CD4-positive, alpha-beta T cell (primary cell): Measurements from ENCODE around the gene TNFRSF6B. TPM values are rescaled to one million over a fixed set of nuclear protein-coding genes. Genes with fewer than 3 reads are reported as not detected.

Experiments used
- ATAC-seq: fragments of 200-7000 bp; cut with Tn5 transposase; one replicate; pipeline ENCODE4 v1.10.0; 2022; ENCODE audit warnings: mild to moderate bottlenecking; ENCODE audit not compliant: poor library complexity
- CTCF ChIA-PET: fragments of 350-600 bp; sonication (Branson Sonifier 250); formaldehyde crosslinking; loops from one replicate; lab custom pipeline; 2021; ENCODE audit warnings: antibody characterized with exemption, inconsistent platforms; lab: Charles Lee
- POLR2A ChIA-PET: fragments of 350-600 bp; sonication (Branson Sonifier 250); formaldehyde crosslinking; loops from one replicate; lab custom pipeline; 2021; ENCODE audit warnings: antibody characterized with exemption, inconsistent platforms; lab: Charles Lee
- DNase-seq, 14 experiments: peaks; one replicate each; pipeline ENCODE4 v3.0.0-alpha.2; 2013 to 2020; ENCODE audit warnings: mixed read lengths in 2 of 14
- H3K27ac ChIP-seq, 2 donors: one replicate each; pipeline versions ENCODE4 v1.5.1 to v1.7.0; 2013; ENCODE audit warnings: low read length in 2 of 2, low read depth in 1 of 2, mild to moderate bottlenecking in 1 of 2
- H3K27me3 ChIP-seq, 2 experiments: 1 replicate in 1 of 2; 2 replicates in 1 of 2; pipeline versions ENCODE4 v1.6.1 to v1.7.0; 2013; ENCODE audit warnings: low read length in 2 of 2, control low read depth in 1 of 2, mild to moderate bottlenecking in 1 of 2, moderate library complexity in 1 of 2; ENCODE audit not compliant: insufficient read depth in 2 of 2, control insufficient read depth in 1 of 2
- H3K36me3 ChIP-seq: one replicate; pipeline ENCODE4 v1.6.1; 2013; ENCODE audit warnings: low read length, control low read depth; ENCODE audit not compliant: insufficient read depth
- H3K4me1 ChIP-seq: one replicate; pipeline ENCODE4 v1.6.1; 2013; ENCODE audit warnings: low read length, control low read depth; ENCODE audit not compliant: insufficient read depth
- H3K4me3 ChIP-seq: one replicate; pipeline ENCODE4 v1.5.1; 2013; ENCODE audit warnings: mild to moderate bottlenecking, low read length, moderate library complexity
- H3K9me3 ChIP-seq, 2 experiments: 1 replicate in 1 of 2; 2 replicates in 1 of 2; pipeline versions ENCODE4 v1.6.1 to v1.7.0; 2013; ENCODE audit warnings: low read length in 2 of 2, mild to moderate bottlenecking in 2 of 2, control low read depth in 1 of 2, moderate library complexity in 1 of 2; ENCODE audit not compliant: control insufficient read depth in 1 of 2, insufficient read depth in 1 of 2
- H3K27ac Mint-ChIP-seq: one replicate; pipeline ENCODE4 v1.8.0; 2020; ENCODE audit warnings: mixed read lengths
- H3K27me3 Mint-ChIP-seq: one replicate; pipeline ENCODE4 v1.8.0; 2021; ENCODE audit warnings: mixed read lengths
- H3K36me3 Mint-ChIP-seq: one replicate; pipeline ENCODE4 v1.8.0; 2021; ENCODE audit warnings: low read depth, mixed read lengths
- H3K4me1 Mint-ChIP-seq: one replicate; pipeline ENCODE4 v1.8.0; 2021; ENCODE audit warnings: low read depth, mixed read lengths
- H3K4me3 Mint-ChIP-seq: one replicate; pipeline ENCODE4 v1.8.0; 2020; ENCODE audit warnings: mild to moderate bottlenecking, mixed read lengths
- H3K9me3 Mint-ChIP-seq: one replicate; pipeline ENCODE4 v1.8.0; 2020; ENCODE audit warnings: mixed read lengths
- CTCF ChIP-seq: fragments of 200-600 bp; IDR thresholded peaks from one replicate; pipeline ENCODE4 v1.8.0; 2022; ENCODE audit warnings: antibody characterized with exemption, mild to moderate bottlenecking
- intact Hi-C, 2 experiments: fragments of 100-400 bp; cut with DNase I in 1 of 2; cut with micrococcal nuclease in 1 of 2; formaldehyde crosslinking; loops; one replicate each; pipeline versions ENCODE4 v1.15.1 to v1.9.0; 2023 to 2025; cut with DNase I, micrococcal nuclease
- total RNA-seq, 174 experiments: library from RNA in 2 of 174; stranded (reverse) in 2 of 174; gene quantifications; one replicate each; pipeline ENCODE4 v1.2.3 and lab custom pipeline; 2021 to 2026

TNFRSF6B gene
- total RNA-seq, 2 experiments from 2014 or later, result 2.5 to 2.6 TPM

- ChIA-PET CTCF (no interaction called here), POLR2A (interaction anchor here (1.1 to 2.2 kb wide), 4 partner anchors 12 to 43 kb away, joined by 4 to 11 read pairs (median 4); partner anchors contain the start of genes ARFRP1, LIME1, RTEL1 and ZGPAT)
- no peaks in the 10 kb centered on the region for H3K27me3 ChIP-seq
- DNase-seq, result peak in 1 of 14 experiments; percentile 18
- peak overlapping the region; percentile 74 for H3K27ac Mint-ChIP-seq
- no peaks in the 10 kb centered on the region for H3K9me3 Mint-ChIP-seq
- intact Hi-C loops, result no loop called here
- H3K36me3 ChIP-seq, result peaks cover 7% of the 10 kb centered on the region
- no peak overlapping the region for H3K27ac ChIP-seq
- peaks cover 0 to 14% of the 10 kb centered on the region in 2 experiments for H3K9me3 ChIP-seq
- no peak overlapping the region for H3K4me3 Mint-ChIP-seq
- peaks cover 4% of the 10 kb centered on the region for H3K36me3 Mint-ChIP-seq
- H3K4me3 ChIP-seq, result no peak overlapping the region
- ATAC-seq, result no peak
- peaks cover 4% of the 10 kb centered on the region for H3K4me1 Mint-ChIP-seq
- peaks cover 58% of the 10 kb centered on the region for H3K4me1 ChIP-seq
- no peak for TF ChIP-seq CTCF
- H3K27me3 Mint-ChIP-seq, result no peaks in the 10 kb centered on the region
Observed at GRCh38 chr20:63695424-63696305, 787 bp upstream of the TNFRSF6B start.

- DNase-seq, result peak in 7 of 14 experiments; percentile 18 to 62 (median 34)
- Histone ChIP-seq H3K36me3 (peaks cover 7% of the 10 kb centered on the region), H3K27me3 (no peaks in the 10 kb centered on the region), H3K4me1 (peaks cover 64% of the 10 kb centered on the region), H3K9me3 (peaks cover 0 to 14% of the 10 kb centered on the region in 2 experiments), H3K4me3 (peak overlapping the region; percentile 36), H3K27ac (no peak overlapping the region)
- no peaks in the 10 kb centered on the region for H3K27me3 Mint-ChIP-seq
- H3K9me3 Mint-ChIP-seq, result no peaks in the 10 kb centered on the region
- ChIA-PET POLR2A (interaction anchor here (1.0 to 2.2 kb wide), 4 partner anchors 9 to 43 kb away, joined by 4 to 11 read pairs (median 5); partner anchors contain the start of genes ARFRP1, LIME1 and ZGPAT), CTCF (no interaction called here)
- peak overlapping the region; percentile 42 for H3K4me3 Mint-ChIP-seq
- H3K4me1 Mint-ChIP-seq, result peaks cover 4% of the 10 kb centered on the region
- ATAC-seq, result peak; percentile 72
- no peak for TF ChIP-seq CTCF
- peak overlapping the region; percentile 74 for H3K27ac Mint-ChIP-seq
- peaks cover 4% of the 10 kb centered on the region for H3K36me3 Mint-ChIP-seq
- intact Hi-C loops, result no loop called here
Observed at GRCh38 chr20:63696306-63696627, 185 bp upstream of the TNFRSF6B start.

- Histone ChIP-seq H3K36me3 (peaks cover 7% of the 10 kb centered on the region), H3K27ac (no peak overlapping the region), H3K4me3 (peak overlapping the region; percentile 36), H3K27me3 (no peaks in the 10 kb centered on the region), H3K9me3 (peaks cover 0 to 9% of the 10 kb centered on the region in 2 experiments), H3K4me1 (peaks cover 74% of the 10 kb centered on the region)
- no peaks in the 10 kb centered on the region for H3K9me3 Mint-ChIP-seq
- H3K4me1 Mint-ChIP-seq, result peaks cover 4% of the 10 kb centered on the region
- ATAC-seq (no peak), DNase-seq (peak in 1 of 14 experiments; percentile 26)
- H3K27ac Mint-ChIP-seq, result no peak overlapping the region
- CTCF ChIA-PET, result no interaction called here
- peaks cover 4% of the 10 kb centered on the region for H3K36me3 Mint-ChIP-seq
- peak overlapping the region; percentile 34 for H3K4me3 Mint-ChIP-seq
- no peak for TF ChIP-seq CTCF
- POLR2A ChIA-PET, result interaction anchor here (0.6 to 2.2 kb wide), 5 partner anchors 10 to 143 kb away, joined by 3 to 11 read pairs (median 4); partner anchors contain the start of genes ARFRP1, FNDC11, LIME1 and ZGPAT
- no peaks in the 10 kb centered on the region for H3K27me3 Mint-ChIP-seq
- intact Hi-C loops, result no loop called here
Observed at GRCh38 chr20:63697357-63697867, 960 bp downstream of the TNFRSF6B start.
